ENCODE measurements around the gene AGBL4. TPM values are rescaled to one million over a fixed set of nuclear protein-coding genes. Genes with fewer than 3 reads are reported as not detected.
A peak's percentile ranks its signal among the peaks of the same experiment; 100 is the strongest.
"Not testable (repeated sequence)": the region's sequence is repeated elsewhere in the genome, so short reads cannot be mapped to it uniquely, and the experiment has no call there.

The AGBL4 gene
- polyA plus RNA-seq, 1 donor = 0.22 TPM

DNA sequence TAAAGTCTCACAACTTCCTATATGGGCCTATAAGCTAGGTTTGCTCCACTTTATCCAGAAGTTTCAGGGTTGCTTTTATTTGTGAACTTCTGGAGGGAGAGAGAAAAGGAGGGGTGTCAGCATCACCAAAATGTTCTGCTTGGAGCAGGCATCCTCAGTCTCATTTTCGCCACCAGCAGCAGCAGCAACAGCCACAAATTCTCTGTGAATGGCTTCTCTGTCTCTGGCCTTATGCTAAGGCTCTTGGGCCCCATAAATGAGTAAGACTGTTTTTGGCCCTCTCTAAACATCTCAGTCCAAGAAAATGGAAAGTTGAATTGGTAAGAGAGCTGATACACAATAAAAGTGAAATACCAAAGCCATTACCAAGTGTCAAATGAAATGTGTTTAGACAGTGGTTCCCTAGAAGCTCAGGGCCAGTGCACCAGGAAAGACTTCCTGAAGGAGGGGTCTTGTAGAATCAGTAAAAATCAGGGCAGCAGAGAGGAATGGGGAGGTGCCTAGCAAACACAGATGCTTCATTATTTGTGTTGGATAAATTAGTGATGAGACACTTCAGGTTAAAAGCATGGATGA is 1498.8 kb downstream of the AGBL4 start:
- no peak for DNase-seq

DNA sequence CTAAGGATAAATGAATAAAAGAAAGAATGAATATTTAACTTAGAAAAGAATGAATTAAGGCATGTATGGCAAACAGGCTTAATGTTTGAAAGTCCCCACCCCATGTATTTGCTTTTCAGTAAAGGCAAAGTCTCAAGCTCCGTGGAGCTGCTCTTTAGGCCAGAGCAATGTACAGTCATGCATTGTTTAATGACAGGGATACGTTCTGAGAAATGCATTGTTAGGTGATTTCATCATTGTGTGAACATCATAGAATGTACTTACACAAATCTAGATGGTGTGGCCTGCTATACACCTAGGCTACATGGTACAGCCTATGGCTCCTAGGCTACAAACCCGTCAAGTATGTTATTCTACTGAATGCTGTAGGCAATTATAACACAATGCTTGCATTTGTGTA is 1500.2 kb downstream of the AGBL4 start:
- DNase-seq = no peak

DNA sequence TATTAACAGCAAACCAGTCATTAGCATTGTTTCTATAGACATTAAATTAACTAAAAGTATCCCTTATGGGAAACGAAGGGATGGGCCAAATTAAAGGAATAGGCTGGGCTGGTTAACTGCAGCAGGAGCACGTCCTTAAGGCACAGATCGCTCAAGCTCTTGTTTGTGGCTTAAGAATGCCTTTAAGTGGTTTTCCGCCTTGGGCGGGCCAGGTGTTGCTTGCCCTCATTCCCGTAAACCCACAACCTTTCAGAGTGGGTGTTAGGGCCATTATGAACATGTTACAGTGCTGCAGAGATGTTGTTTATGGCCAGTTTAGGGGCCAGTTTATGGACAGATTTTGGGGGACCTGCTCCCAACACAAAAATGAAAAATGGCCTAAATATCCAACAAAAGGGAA is 1503.9 kb downstream of the AGBL4 start:
- DNase-seq = not testable (repeated sequence)

DNA sequence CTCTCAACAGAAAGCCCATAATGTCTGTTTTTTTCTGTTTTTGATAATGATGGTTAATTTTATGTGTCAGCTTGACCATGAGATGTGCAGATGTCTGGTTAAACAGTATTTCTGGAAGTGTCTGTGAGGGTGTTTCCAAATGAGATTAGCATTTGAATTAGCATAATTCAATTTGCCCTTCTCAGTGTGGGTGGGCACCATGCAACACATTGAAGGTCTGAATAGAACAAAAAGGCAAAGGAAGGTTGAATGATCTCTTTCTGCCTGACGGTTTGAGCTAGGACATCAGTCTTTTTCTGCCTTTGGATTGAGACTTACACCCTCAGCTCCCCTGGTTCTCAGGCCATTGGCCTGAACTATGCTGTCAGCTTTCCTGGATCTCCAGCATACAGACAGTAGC is 1516.9 kb downstream of the AGBL4 start:
- no peak for DNase-seq

DNA sequence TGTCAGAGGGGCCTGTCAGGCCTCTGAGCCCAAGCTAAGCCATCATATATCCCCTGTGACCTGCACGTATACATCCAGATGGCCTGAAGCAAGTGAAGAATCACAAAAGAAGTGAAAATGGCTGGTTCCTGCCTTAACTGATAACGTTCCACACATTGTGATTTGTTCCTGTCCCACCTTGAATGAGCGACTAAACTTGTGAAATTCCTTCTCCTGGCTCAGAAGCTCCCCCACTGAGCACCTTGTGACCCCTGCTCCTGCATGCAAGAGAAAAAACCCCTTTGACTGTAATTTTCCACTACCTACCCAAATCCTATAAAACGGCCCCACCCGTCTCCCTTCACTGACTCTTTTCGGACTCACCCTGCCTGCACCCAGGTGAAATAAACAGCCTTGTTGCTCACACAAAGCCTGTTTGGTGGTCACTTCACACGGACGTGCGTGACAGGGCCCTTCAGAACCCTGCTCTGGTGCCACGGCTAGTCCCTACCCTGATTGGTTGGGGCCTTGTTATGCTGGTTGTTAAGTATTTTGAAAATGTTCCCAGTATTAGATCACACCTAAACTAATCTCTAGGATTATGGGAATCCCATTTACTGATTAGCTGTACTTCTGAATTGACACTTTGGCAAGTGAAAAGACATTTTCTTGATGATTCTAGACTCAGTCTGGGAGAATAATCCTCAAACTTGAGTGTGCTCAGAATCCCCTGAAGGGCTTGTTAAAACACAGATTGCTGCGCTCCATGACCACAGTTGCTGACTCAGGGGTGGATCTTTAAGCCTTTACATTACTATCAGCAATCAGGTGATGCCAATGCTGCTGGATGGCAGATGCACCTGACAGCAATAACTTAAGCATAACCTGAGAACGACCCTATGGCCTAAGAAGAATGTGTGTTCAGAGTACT is 1523.0 kb downstream of the AGBL4 start:
- DNase-seq = no peak

DNA sequence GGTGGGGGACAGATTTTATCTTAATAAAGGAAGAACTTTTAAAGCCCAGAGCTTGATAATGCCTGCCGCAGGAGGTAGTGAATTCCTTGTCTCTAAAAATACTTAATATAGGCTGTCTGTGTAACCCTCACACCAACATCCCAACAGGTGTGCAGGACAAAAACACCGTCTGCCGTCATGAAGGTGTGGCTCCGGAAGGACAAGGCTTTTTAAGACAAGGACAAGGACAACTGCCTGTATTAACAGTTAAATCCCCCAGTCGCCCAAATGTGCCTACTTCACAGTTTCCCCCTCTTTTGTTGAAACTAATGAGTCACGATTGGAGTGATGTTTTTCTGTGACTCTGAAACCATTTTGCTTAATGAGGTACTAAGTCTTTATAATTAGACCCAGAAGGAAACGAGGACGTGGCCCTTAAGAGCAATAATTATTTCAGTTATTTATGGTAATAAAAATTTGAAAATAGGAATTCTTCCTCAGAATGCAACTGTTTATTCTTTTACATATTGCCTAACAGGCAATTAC is 1524.5 kb downstream of the AGBL4 start:
- no peak for DNase-seq

DNA sequence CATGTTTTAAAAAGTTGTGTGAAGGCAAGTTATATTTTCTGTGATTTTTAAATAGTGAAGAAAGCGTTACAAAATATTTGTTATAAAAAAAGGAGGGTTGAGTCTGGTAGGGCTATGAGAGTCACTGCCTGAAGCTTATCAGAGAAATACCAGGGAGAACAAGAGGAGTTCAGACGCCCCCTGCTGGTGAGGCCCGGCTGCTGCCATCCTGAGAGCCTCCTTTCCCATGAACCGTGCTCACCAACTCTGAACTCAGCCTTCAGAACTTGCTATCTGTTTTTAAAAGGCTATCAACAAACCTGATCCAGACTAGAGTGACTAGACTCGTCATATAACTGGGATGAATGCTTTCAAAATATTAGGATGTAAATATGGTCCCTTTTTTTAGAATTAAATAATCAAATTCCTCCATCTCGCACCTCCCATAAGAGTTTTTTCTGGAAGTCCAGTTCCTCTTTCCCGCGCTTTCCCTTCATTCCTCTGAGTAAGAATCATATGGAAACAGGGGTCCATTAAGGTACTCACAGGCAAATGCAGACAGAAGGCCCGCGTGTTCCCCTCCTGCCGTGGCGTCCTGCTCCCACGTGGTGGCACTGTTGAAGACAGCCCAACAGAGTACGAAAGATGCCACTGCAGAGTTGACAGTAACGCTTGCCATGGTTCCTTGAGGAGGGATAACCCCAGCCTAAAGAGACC is 1525.5 kb downstream of the AGBL4 start:
- DNase-seq = peak; percentile 72

DNA sequence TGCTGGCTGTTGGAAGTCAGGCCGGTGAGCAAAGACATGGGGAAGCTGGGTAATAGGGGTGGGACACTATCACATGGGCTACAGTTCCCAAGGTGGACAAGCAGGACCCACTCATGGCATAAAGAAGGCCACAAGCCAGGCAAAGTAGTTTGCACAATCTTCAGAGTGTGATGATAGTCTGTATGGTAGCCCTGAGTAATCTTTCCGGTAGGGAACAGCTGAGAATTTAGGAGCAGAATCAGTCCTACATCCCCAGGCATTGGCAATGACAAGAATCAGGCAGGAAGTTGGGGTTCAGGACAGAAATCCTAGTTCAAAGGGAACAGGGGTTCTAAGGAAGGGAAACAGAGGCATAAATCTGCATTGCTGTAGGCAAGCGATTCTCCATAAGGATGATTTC is 1527.8 kb downstream of the AGBL4 start:
- no peak for DNase-seq

DNA sequence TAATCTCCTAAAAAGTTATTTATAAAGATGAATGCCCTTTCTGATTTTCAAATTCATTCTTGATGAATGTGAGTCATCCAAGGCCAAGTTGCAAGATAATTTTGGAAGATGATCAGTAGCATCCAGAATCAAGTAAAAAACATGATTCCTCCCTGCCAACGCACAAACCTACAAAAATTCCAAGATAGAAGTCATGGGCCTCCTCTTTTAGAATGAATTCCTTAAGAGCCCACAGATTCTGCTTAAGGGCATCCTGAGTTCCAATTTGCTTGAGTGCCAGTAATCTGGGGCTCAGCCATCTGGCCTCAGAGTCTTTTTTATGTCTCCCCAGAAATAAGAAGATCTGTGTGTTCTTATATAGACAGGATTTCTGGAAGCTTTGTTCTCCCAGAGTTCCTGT is 1528.6 kb downstream of the AGBL4 start:
- no peak for DNase-seq

DNA sequence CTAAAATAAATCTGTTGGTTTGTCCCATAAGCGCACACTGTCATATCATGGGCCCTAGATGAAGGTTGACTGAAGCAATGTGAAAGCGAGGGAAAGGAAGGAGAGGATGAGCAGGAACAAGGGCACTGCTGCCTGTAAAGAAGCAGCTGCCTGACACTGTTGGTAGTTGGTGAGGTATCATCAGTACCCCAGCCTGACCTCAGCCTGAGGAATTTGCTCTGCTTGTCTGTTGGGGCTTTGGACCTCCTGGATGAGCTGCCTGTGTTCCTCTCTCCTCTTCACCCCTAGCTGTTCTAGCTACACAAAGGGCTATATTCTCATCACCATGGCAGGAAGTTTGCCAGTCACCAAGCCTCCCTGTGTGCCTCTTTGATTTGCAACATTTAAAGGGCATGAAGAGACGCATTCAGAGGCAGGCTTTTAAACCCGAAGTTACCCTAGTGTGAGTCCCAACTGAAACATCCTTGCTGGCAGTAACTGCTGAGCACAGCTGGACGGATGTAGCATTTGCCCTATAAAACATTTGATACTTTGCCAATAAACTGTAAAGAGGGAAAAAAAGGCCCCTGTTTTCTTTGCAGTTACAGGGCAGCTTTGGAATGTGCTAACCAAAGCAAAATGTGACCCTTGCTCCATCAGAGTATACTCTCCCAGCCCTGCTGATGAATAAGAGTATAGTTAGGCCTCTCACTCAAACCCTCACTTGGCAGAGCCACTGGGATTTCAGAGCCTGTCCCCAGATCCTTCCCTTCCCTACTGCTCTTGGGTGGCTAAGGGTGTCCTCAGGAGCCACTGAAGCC is 1529.6 kb downstream of the AGBL4 start:
- peak; percentile 36 for DNase-seq

DNA sequence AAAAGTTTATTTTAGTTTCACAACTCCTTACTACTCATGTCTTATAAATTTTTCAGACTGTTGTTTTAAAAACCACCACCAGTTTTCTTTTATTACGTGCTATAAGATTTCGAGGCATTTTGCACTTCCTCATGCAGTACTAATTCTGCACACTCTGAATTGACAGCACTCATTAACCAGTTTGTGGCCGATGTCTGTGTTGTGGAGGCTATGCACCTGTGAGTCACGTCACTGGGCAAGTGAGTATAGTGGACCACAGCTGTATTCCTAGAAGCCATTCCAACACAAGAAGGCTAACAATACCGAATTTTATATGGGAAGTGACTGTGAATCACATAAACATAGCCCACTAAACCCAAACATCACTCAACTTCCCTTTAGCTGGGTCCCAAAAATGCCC is 1530.7 kb downstream of the AGBL4 start:
- DNase-seq = no peak

DNA sequence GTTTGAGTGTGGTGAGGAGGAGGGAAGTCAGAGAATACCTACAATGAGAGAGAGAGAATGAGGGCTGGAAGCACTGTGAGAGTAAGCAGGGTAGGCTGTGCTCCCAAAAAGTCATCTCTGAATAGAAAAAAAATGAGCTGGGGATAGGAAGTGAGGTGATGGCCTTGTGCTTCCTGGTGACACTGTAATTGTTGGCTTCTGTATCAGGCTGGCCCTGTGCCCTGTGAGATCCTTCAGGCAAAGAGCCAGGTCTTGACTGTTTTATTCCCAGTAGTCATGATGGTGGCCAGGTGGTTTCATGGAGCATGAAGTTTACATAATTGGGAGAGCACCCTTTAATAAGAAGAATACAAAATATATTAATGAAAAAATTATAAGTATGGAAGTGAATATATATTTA is 1531.4 kb downstream of the AGBL4 start:
- DNase-seq = peak; percentile 5

DNA sequence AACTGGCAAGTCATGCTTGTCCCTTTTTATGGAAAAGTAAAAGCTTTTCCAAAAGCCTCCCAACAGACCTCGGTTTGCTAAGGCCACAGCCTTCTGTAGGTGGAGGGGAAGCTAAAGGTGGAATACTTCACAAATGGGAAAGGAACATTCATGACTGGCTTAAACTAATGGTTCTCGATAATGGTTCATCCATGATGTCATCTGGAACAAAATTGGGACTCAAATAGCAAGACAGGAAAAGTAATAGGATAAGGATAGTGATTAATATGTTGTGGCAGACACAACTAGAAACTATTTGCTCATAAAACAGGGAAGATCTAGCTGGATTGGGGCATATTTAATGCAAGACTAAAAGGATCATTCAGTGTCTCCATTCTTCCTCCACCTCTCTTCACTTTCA is 1535.0 kb downstream of the AGBL4 start:
- no peak for DNase-seq

Other genes starting within 250 kb of the AGBL4 start
- not detected for gene ELAVL4, start 85.0 kb upstream of the AGBL4 start, polyA plus RNA-seq (ENCODE audit: insufficient read length)